Measurements from ENCODE around the gene KCNK16. TPM values are rescaled to one million over a fixed set of nuclear protein-coding genes. Genes with fewer than 3 reads are reported as not detected.

KCNK16 gene
- total and polyA plus RNA-seq, 10 donors, result not detected

GRCh38 chr6:39269961-39270360 lies 52.5 kb downstream of the KCNK16 start:
- intact Hi-C loops (cut with DNase I; ENCODE audit: low total_unique reads), result no loop called here
- Histone ChIP-seq H3K4me1 (no peaks in the 10 kb centered on the region), H3K9me3 (no peaks in the 10 kb centered on the region), H3K36me3 (no peaks in the 10 kb centered on the region), H3K4me3 (no peak overlapping the region), H3K27me3 (replicated peaks in 1 of 7) (no peaks in the 10 kb centered on the region), H3K27ac (no peak overlapping the region)
- TF ChIP-seq, protein P1, sequence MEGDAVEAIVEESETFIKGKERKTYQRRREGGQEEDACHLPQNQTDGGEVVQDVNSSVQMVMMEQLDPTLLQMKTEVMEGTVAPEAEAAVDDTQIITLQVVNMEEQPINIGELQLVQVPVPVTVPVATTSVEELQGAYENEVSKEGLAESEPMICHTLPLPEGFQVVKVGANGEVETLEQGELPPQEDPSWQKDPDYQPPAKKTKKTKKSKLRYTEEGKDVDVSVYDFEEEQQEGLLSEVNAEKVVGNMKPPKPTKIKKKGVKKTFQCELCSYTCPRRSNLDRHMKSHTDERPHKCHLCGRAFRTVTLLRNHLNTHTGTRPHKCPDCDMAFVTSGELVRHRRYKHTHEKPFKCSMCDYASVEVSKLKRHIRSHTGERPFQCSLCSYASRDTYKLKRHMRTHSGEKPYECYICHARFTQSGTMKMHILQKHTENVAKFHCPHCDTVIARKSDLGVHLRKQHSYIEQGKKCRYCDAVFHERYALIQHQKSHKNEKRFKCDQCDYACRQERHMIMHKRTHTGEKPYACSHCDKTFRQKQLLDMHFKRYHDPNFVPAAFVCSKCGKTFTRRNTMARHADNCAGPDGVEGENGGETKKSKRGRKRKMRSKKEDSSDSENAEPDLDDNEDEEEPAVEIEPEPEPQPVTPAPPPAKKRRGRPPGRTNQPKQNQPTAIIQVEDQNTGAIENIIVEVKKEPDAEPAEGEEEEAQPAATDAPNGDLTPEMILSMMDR (IDR thresholded peaks at IDR 0.05 in 8 of 11, conservative IDR thresholded peaks at IDR 0.05 in 3 of 11), result no peak
- no peak for TF ChIP-seq POLR2AphosphoS5 (IDR thresholded peaks at IDR 0.05)
- no peak for TF ChIP-seq POLR2A (IDR thresholded peaks at IDR 0.05)
- no peak for DNase-seq
- WGBS, 5 donors, result 84 to 98% (median 93%) methylated on average over 1 of the region's 1 CpG

DNA sequence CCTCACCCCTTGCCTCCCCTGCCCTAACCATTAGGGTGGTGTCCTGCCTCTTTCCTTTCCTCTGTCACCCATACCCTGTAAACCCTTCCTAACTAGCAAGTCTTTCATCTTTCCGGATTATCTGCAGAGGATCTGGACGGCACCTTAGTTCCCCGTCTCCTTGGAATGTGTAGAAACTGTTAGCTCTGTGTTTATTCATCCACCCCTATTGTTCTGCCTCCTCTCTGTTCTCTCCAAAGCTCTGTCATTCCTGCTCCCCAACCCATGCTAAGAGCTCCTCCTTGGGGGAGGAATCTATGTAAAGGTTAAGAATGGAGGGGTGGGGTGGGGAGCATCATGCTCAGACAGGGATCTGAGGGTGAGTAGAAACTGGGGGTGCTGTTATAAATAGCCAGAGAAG lies 53.8 kb downstream of the KCNK16 start:
- no peaks in the 10 kb centered on the region for H3K9me3 ChIP-seq
- H3K4me3 ChIP-seq, result no peak overlapping the region
- H3K36me3 ChIP-seq, result no peaks in the 10 kb centered on the region
- DNase-seq, result no peak
- WGBS, 5 donors, result 88 to 92% (median 90%) methylated on average over 3 of the region's 3 CpGs
- H3K27me3 ChIP-seq (replicated peaks in 1 of 7), result no peaks in the 10 kb centered on the region
- no peaks in the 10 kb centered on the region for H3K4me1 ChIP-seq
- TF ChIP-seq, protein P1 (IDR thresholded peaks at IDR 0.05 in 8 of 11, conservative IDR thresholded peaks at IDR 0.05 in 3 of 11), result no peak
- intact Hi-C loops (cut with DNase I; ENCODE audit: low total_unique reads), result no loop called here
- no peak overlapping the region for H3K27ac ChIP-seq

GRCh38 chr6:39268171-39268570 lies 54.3 kb downstream of the KCNK16 start:
- no peak overlapping the region for H3K4me3 ChIP-seq
- no peak for DNase-seq
- H3K27ac ChIP-seq, result no peak overlapping the region
- no peaks in the 10 kb centered on the region for H3K9me3 ChIP-seq
- WGBS, 5 donors, result 53 to 74% (median 69%) methylated on average over 5 to 7 of the region's 7 CpGs
- H3K4me1 ChIP-seq, result no peaks in the 10 kb centered on the region
- H3K27me3 ChIP-seq (replicated peaks in 1 of 7), result peaks cover 0 to 3% (median 0%) of the 10 kb centered on the region in 7 donors
- no peaks in the 10 kb centered on the region for H3K36me3 ChIP-seq
- TF ChIP-seq POLR2A (IDR thresholded peaks at IDR 0.05) (no peak), POLR2AphosphoS5 (IDR thresholded peaks at IDR 0.05) (no peak)
- TF ChIP-seq, protein P1 (IDR thresholded peaks at IDR 0.05 in 8 of 11, conservative IDR thresholded peaks at IDR 0.05 in 3 of 11), result no peak
- intact Hi-C loops (cut with DNase I; ENCODE audit: low total_unique reads), result no loop called here

- 84 to 93% (median 86%) methylated on average over 5 of the region's 5 CpGs for WGBS, 5 donors
- no peak overlapping the region for H3K27ac ChIP-seq
- no peaks in the 10 kb centered on the region for H3K36me3 ChIP-seq
- peaks cover 0 to 11% (median 0%) of the 10 kb centered on the region in 7 donors for H3K27me3 ChIP-seq (replicated peaks in 1 of 7)
- no peak overlapping the region for H3K4me3 ChIP-seq
- TF ChIP-seq, protein P1 (IDR thresholded peaks at IDR 0.05 in 8 of 11, conservative IDR thresholded peaks at IDR 0.05 in 3 of 11), result no peak
- TF ChIP-seq POLR2A (IDR thresholded peaks at IDR 0.05) (no peak), POLR2AphosphoS5 (IDR thresholded peaks at IDR 0.05) (no peak)
- DNase-seq, result no peak
- no peaks in the 10 kb centered on the region for H3K9me3 ChIP-seq
- intact Hi-C loops (cut with DNase I; ENCODE audit: low total_unique reads), result no loop called here
- no peaks in the 10 kb centered on the region for H3K4me1 ChIP-seq
These were observed 55.6 kb downstream of the KCNK16 start for GRCh38 chr6:39266782-39267355.
